Adrenal gland (tissue), 5 donors: ENCODE measurements around the gene DENND5A.

Source experiments
- POLR2A ChIP-seq, 2 donors: fragments of 450-650 bp; IDR thresholded peaks; one replicate each; pipeline ENCODE4 v1.6.1; 2017; ENCODE audit warnings: antibody characterized with exemption in 2 of 2, mild to moderate bottlenecking in 2 of 2, moderate library complexity in 1 of 2
- TF ChIP-seq, protein P1 (sequence below), 6 experiments: fragments of 450-650 bp in 4 of 6; fragments of 200-600 bp in 2 of 6; sonication (generic) in 1 of 6; IDR thresholded peaks; 1 replicate in 5 of 6; 2 replicates in 1 of 6; pipeline versions ENCODE4 v1.5.1 to v1.8.0; 2016 to 2021; ENCODE audit warnings: antibody characterized with exemption in 6 of 6, mild to moderate bottlenecking in 2 of 6, moderate library complexity in 1 of 6
- donor health status: DM: no; HTN: no; CAD: no.

DNA sequence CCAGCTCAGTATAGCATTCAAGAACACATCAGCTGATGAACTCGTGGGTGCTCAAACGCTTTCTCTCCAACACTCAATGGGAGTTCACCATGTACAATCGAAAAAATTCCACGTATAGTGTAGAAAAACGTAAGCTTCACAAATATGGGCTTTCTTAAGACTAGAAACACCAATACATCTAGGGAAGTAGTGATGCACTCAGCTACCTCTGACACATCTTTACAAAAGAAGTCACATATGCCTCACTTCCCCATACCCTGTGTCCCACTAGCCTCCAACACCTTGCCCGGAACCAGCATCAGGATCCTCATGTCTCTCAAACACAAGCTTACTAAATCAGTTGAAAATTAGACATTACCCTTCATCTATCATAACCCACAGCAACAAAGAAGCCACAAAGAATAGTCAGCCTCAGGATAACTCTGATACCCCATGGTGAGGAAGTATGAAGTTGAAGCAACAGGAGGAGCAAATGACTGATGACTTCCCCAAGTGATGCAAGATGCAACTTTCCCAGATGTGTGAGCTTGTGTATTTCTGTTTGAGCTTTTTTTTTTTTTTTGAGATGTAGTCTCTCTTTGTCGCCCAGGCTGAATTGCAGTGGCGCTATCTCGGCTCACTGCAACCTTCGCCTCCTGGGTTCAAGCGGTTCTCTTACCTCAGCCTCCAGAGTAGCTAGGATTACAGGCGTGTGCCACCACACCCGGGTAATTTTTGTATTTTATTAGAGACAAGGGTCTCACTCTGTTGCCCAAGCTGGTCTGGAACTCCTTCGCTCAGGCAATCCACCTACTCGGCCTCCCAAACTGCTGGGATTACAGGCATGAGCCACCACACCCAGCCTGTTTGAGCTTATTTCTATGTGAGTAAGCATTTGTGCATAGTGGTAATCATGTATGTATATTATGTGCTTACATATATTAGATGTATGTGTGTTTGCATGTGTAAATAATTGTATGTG, 8.5 kb upstream of the DENND5A start:
- TF ChIP-seq, protein P1, sequence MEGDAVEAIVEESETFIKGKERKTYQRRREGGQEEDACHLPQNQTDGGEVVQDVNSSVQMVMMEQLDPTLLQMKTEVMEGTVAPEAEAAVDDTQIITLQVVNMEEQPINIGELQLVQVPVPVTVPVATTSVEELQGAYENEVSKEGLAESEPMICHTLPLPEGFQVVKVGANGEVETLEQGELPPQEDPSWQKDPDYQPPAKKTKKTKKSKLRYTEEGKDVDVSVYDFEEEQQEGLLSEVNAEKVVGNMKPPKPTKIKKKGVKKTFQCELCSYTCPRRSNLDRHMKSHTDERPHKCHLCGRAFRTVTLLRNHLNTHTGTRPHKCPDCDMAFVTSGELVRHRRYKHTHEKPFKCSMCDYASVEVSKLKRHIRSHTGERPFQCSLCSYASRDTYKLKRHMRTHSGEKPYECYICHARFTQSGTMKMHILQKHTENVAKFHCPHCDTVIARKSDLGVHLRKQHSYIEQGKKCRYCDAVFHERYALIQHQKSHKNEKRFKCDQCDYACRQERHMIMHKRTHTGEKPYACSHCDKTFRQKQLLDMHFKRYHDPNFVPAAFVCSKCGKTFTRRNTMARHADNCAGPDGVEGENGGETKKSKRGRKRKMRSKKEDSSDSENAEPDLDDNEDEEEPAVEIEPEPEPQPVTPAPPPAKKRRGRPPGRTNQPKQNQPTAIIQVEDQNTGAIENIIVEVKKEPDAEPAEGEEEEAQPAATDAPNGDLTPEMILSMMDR (IDR thresholded peaks at IDR 0.05): no peak
- no peak for TF ChIP-seq POLR2A (IDR thresholded peaks at IDR 0.05)
